ENCODE results near the gene ANKRD11.
"Not testable (repeated sequence)": the region's sequence is repeated elsewhere in the genome, so short reads cannot be mapped to it uniquely, and the experiment has no call there.

DNA sequence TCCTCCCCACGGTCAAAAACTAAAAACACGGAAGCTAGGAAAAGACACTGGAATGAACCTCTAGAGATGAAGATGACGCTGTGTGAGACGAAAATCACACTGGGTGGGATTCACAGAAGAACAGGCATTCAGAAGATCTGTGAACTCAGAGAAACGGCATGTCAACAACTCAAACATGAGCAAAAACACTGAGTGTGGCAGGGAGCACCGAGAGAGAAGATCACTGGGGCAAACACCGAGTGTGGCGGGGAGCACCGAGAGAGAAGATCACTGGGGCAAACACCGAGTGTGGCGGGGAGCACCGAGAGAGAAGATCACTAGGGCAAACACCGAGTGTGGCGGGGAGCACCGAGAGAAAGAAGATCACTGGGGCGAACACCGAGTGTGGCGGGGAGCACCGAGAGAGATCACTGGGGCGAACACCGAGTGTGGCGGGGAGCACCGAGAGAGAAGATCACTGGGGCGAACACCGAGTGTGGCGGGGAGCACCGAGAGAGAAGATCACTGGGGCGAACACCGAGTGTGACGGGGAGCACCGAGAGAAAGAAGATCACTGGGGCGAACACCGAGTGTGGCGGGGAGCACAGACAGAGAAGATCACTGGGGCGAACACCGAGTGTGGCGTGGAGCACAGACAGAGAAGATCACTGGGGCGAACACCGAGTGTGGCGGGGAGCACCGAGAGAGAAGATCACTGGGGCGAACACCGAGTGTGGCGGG, 100.7 kb downstream of the ANKRD11 start:
- TF ChIP-seq POLR2A, TAF1 (IDR thresholded peaks at IDR 0.05; ENCODE audit: low read depth, low read length): not testable (repeated sequence)
